ENCODE data around the gene SLC18A2.

SLC18A2 gene

DNA sequence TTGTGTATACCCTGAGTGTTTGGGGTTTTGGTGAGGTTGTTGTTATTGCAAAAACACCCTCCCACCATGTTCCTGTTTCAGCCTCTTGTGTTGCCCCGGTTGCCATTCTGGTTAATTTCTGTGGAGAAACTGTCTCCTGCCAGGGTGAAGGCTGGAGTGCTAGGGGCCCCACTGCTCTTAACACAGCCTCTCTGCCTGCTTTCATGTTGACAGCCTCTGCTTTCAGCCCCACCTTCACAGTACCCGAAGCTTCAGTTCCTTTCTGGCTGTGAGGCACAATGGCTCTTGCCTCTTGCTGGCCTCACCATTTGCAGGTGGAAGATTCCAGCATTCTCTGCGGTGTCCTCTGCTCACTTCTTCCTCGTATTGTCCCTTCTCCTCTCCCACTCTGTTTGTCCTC, 19.2 kb downstream of the SLC18A2 start:
- TF ChIP-seq POLR2AphosphoS5 (IDR thresholded peaks at IDR 0.05; ENCODE audit: low read depth, low read length) (no peak), POLR2A (IDR thresholded peaks at IDR 0.05; ENCODE audit: low read depth, low read length) (no peak), TAF1 (IDR thresholded peaks at IDR 0.05; ENCODE audit: low read depth, low read length) (no peak), PAX5 (IDR thresholded peaks at IDR 0.05; ENCODE audit: insufficient read depth, low read length, severe bottlenecking) (no peak), POU2F2 (IDR thresholded peaks at IDR 0.05; ENCODE audit: low read depth, low read length) (no peak), SPI1 (IDR thresholded peaks at IDR 0.05; ENCODE audit: low read depth, low read length) (no peak)
- FAIRE-seq (no peak), DNase-seq (ENCODE audit: insufficient read length, low spot score) (no peak)

GRCh38 chr10:117261501-117261900, 20.6 kb downstream of the SLC18A2 start:
- no peak for FAIRE-seq
- no peak for TF ChIP-seq PAX5 (IDR thresholded peaks at IDR 0.05; ENCODE audit: insufficient read depth, low read length, severe bottlenecking)
- no peak for TF ChIP-seq TAF1 (IDR thresholded peaks at IDR 0.05; ENCODE audit: low read depth, low read length)
- TF ChIP-seq POU2F2 (IDR thresholded peaks at IDR 0.05; ENCODE audit: low read depth, low read length), result no peak
- no peak for TF ChIP-seq SPI1 (IDR thresholded peaks at IDR 0.05; ENCODE audit: low read depth, low read length)

DNA sequence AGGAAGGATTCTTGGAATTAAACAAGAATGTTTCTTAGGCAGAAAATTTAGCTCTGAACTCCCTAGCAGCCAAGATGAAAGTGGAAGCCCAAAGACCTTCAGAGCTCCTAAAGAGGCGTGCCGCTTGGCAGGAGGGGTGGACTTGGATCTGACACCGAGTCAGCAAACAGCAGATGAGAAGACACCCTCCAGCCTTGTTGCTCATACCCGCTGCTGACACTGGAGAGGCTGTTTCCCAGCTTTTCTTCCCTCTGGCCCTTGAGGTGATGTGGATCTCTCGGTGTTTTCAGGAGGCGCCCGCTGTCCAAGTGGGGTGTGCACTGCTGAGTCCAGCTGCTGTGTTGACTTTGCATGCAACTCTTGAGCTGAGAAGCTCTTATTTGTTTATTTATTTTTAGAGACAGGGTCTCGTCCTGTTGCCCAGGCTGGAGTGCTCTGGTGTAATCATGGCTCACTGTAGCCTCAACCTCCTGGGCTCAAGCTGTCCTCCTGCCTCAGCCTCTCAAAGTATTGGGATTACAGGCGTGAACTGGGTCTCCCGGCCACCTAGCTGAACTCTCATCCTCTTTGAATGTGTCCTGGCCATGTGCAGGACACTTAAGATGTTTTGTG, 21.5 kb downstream of the SLC18A2 start:
- TF ChIP-seq POU2F2 (IDR thresholded peaks at IDR 0.05; ENCODE audit: low read depth, low read length) (no peak), SPI1 (IDR thresholded peaks at IDR 0.05; ENCODE audit: low read depth, low read length) (no peak), TAF1 (IDR thresholded peaks at IDR 0.05; ENCODE audit: low read depth, low read length) (no peak), PAX5 (IDR thresholded peaks at IDR 0.05; ENCODE audit: insufficient read depth, low read length, severe bottlenecking) (no peak), POLR2AphosphoS5 (IDR thresholded peaks at IDR 0.05; ENCODE audit: low read depth, low read length) (no peak), POLR2A (IDR thresholded peaks at IDR 0.05; ENCODE audit: low read depth, low read length) (no peak)
- FAIRE-seq (no peak), DNase-seq (ENCODE audit: insufficient read length, low spot score) (no peak)

More at GRCh38 chr10:117261501-117261900, 20.6 kb downstream of the SLC18A2 start:
- no peak for DNase-seq (ENCODE audit: insufficient read length, low spot score)

DNA sequence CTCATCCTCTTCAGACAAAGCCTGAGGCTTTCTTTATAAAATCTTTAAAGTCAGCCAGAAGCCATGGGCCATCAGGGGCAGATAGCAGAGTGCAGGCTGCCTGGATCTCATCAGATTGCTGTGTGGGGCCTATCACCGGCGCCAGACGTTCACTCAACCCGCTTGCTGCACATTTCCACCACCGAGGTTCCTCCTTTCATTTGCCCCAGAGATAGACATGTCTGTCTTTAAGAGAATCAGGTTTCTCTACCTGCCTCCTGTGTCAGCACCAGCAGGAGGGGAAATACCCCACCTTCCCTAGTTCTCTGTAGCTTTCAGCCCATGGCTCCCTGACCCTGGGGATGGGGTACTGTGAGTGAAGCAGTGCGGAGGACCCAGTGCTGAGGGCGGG, 22.0 kb downstream of the SLC18A2 start:
- no peak for DNase-seq (ENCODE audit: insufficient read length, low spot score)
- no peak for FAIRE-seq
- TF ChIP-seq POU2F2 (IDR thresholded peaks at IDR 0.05; ENCODE audit: low read depth, low read length) (no peak), POLR2A (IDR thresholded peaks at IDR 0.05; ENCODE audit: low read depth, low read length) (no peak), SPI1 (IDR thresholded peaks at IDR 0.05; ENCODE audit: low read depth, low read length) (no peak), TAF1 (IDR thresholded peaks at IDR 0.05; ENCODE audit: low read depth, low read length) (no peak), PAX5 (IDR thresholded peaks at IDR 0.05; ENCODE audit: insufficient read depth, low read length, severe bottlenecking) (no peak), POLR2AphosphoS5 (IDR thresholded peaks at IDR 0.05; ENCODE audit: low read depth, low read length) (no peak)

GRCh38 chr10:117264782-117265181, 23.9 kb downstream of the SLC18A2 start:
- TF ChIP-seq TAF1 (IDR thresholded peaks at IDR 0.05; ENCODE audit: low read depth, low read length), result no peak
- no peak for TF ChIP-seq POLR2AphosphoS5 (IDR thresholded peaks at IDR 0.05; ENCODE audit: low read depth, low read length)
- TF ChIP-seq POU2F2 (IDR thresholded peaks at IDR 0.05; ENCODE audit: low read depth, low read length), result no peak
- no peak for TF ChIP-seq SPI1 (IDR thresholded peaks at IDR 0.05; ENCODE audit: low read depth, low read length)
- TF ChIP-seq POLR2A (IDR thresholded peaks at IDR 0.05; ENCODE audit: low read depth, low read length), result no peak
- no peak for TF ChIP-seq PAX5 (IDR thresholded peaks at IDR 0.05; ENCODE audit: insufficient read depth, low read length, severe bottlenecking)
- no peak for DNase-seq (ENCODE audit: insufficient read length, low spot score)

DNA sequence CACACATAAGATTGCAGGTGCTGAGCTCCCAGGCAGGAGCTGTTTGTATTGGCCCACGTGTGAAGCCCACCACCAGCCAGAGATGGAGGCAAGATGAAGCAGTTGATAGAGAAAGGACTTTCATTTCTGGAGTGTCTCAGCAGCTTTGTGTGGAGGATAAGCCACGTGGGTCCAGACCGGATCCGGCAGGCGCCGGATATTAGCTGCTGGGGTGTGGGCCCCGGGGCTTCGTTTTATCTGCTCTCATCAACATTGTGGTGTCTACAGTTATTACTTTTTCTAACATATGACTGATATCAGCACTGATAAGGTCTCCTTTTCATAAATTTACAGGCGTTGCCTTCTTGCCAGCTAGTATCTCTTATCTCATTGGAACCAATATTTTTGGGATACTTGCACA, 25.5 kb downstream of the SLC18A2 start:
- FAIRE-seq (no peak), DNase-seq (ENCODE audit: insufficient read length, low spot score) (no peak)
- no peak for TF ChIP-seq POLR2AphosphoS5 (IDR thresholded peaks at IDR 0.05; ENCODE audit: low read depth, low read length)

More at GRCh38 chr10:117264782-117265181, 23.9 kb downstream of the SLC18A2 start:
- no peak for FAIRE-seq

- TF ChIP-seq PAX5 (IDR thresholded peaks at IDR 0.05; ENCODE audit: insufficient read depth, low read length, severe bottlenecking) (no peak), SPI1 (IDR thresholded peaks at IDR 0.05; ENCODE audit: low read depth, low read length) (no peak), TAF1 (IDR thresholded peaks at IDR 0.05; ENCODE audit: low read depth, low read length) (no peak), POLR2A (IDR thresholded peaks at IDR 0.05; ENCODE audit: low read depth, low read length) (no peak), POLR2AphosphoS5 (IDR thresholded peaks at IDR 0.05; ENCODE audit: low read depth, low read length) (no peak), POU2F2 (IDR thresholded peaks at IDR 0.05; ENCODE audit: low read depth, low read length) (no peak)
- no peak for FAIRE-seq
- DNase-seq (ENCODE audit: insufficient read length, low spot score), result no peak
Measured at GRCh38 chr10:117266812-117267211, 25.9 kb downstream of the SLC18A2 start.

DNA sequence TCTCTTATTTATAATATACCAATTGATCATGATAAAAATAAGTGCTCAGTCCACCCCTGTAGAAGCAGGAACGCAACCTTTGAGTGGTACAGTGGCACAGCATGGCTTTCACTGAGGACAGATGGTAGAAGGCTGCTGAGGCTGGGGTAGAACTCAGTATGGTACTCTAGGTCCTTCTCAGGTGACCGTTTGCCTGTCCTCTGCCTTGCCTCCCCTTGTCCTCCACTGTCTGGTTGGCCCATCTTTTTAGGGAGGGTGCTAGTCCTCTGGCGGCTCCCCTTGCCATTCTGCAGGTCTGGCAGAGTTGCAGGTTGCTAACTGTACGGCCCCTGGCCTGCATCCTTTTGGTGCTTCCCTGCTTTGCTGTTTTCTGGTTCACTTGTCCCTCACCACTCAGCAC, 27.3 kb downstream of the SLC18A2 start:
- no peak for DNase-seq (ENCODE audit: insufficient read length, low spot score)
- FAIRE-seq, result no peak
- TF ChIP-seq SPI1 (IDR thresholded peaks at IDR 0.05; ENCODE audit: low read depth, low read length), result no peak
- TF ChIP-seq TAF1 (IDR thresholded peaks at IDR 0.05; ENCODE audit: low read depth, low read length), result no peak
- TF ChIP-seq POU2F2 (IDR thresholded peaks at IDR 0.05; ENCODE audit: low read depth, low read length), result no peak
- no peak for TF ChIP-seq POLR2AphosphoS5 (IDR thresholded peaks at IDR 0.05; ENCODE audit: low read depth, low read length)
- no peak for TF ChIP-seq PAX5 (IDR thresholded peaks at IDR 0.05; ENCODE audit: insufficient read depth, low read length, severe bottlenecking)
- TF ChIP-seq POLR2A (IDR thresholded peaks at IDR 0.05; ENCODE audit: low read depth, low read length), result no peak

GRCh38 chr10:117268907-117269306, 28.0 kb downstream of the SLC18A2 start:
- TF ChIP-seq POLR2AphosphoS5 (IDR thresholded peaks at IDR 0.05; ENCODE audit: low read depth, low read length) (no peak), POLR2A (IDR thresholded peaks at IDR 0.05; ENCODE audit: low read depth, low read length) (no peak), TAF1 (IDR thresholded peaks at IDR 0.05; ENCODE audit: low read depth, low read length) (no peak), POU2F2 (IDR thresholded peaks at IDR 0.05; ENCODE audit: low read depth, low read length) (no peak), SPI1 (IDR thresholded peaks at IDR 0.05; ENCODE audit: low read depth, low read length) (no peak), PAX5 (IDR thresholded peaks at IDR 0.05; ENCODE audit: insufficient read depth, low read length, severe bottlenecking) (no peak)
- FAIRE-seq (no peak), DNase-seq (ENCODE audit: insufficient read length, low spot score) (no peak)

GRCh38 chr10:117271427-117271826, 30.5 kb downstream of the SLC18A2 start:
- TF ChIP-seq TAF1 (IDR thresholded peaks at IDR 0.05; ENCODE audit: low read depth, low read length) (no peak), POLR2A (IDR thresholded peaks at IDR 0.05; ENCODE audit: low read depth, low read length) (no peak), POLR2AphosphoS5 (IDR thresholded peaks at IDR 0.05; ENCODE audit: low read depth, low read length) (no peak), SPI1 (IDR thresholded peaks at IDR 0.05; ENCODE audit: low read depth, low read length) (no peak), POU2F2 (IDR thresholded peaks at IDR 0.05; ENCODE audit: low read depth, low read length) (no peak), PAX5 (IDR thresholded peaks at IDR 0.05; ENCODE audit: insufficient read depth, low read length, severe bottlenecking) (no peak)
- FAIRE-seq, result no peak

More at GRCh38 chr10:117271427-117271826, 30.5 kb downstream of the SLC18A2 start:
- DNase-seq (ENCODE audit: insufficient read length, low spot score), result no peak

Measured in GM12891 (cell line).